ENCODE data around the gene ZNF92. TPM values are rescaled to one million over a fixed set of nuclear protein-coding genes. Genes with fewer than 3 reads are reported as not detected.

The ZNF92 gene
- total and polyA plus RNA-seq, 2 of the 4 experiments (the other 2 are of a cell fraction), result 2.4 to 6.1 TPM

DNA sequence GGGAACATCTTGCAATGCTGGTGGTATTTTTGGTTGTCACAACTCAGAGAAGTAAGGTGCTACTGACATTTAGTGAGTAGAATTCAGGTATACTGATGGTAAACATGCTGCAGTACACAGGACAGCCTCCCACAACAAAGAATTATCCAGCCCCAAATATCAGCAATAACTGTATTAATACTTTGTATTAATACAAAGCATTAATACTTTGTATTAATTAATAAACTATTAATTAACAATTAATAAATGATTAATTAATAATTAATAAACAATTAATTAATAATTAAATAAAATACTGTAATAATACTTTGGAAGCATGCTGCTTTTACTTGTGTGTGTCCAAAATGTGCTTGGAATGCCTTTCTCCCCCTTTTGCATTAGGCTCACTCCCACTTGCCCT lies 62.5 kb downstream of the ZNF92 start:
- H2AFZ ChIP-seq (replicated peaks; ENCODE audit: low read length, poor library complexity), result no peak overlapping the region
- no peaks in the 10 kb centered on the region for H3K9me3 ChIP-seq (ENCODE audit: control insufficient read depth, insufficient read depth, low read length)
- no peak overlapping the region for H3K56ac ChIP-seq (ENCODE audit: extremely low read depth, insufficient read depth, low read length)
- H2AK9ac ChIP-seq (replicated peaks; ENCODE audit: low read depth, low read length, poor library complexity), result no peak overlapping the region
- no peaks in the 10 kb centered on the region for H3K9me1 ChIP-seq (ENCODE audit: insufficient read depth, low read length)
- no peaks in the 10 kb centered on the region for H3K4me1 ChIP-seq (ENCODE audit: control insufficient read depth, insufficient read depth, low read length)
- ATAC-seq (ENCODE audit: low read depth) (no peak), DNase-seq (no peak)
- H4K5ac ChIP-seq (ENCODE audit: low read depth, low read length), result no peak overlapping the region
- H3K23ac ChIP-seq (ENCODE audit: low read depth, low read length), result no peak overlapping the region
- in situ Hi-C loops (cut with MboI; ENCODE audit: low sequenced_read_pairs), result no loop called here
- no peak overlapping the region for H2BK5ac ChIP-seq (ENCODE audit: low read depth, low read length, poor library complexity, severe bottlenecking)
- BruUV-seq (replicated peaks), result no TSS peak
- H3K27me3 ChIP-seq (ENCODE audit: control insufficient read depth, insufficient read depth, low read length), result no peaks in the 10 kb centered on the region
- H3K79me1 ChIP-seq (ENCODE audit: low read depth in 1 of 2, low read length in 2 of 2), result no peaks in the 10 kb centered on the region
- no peak overlapping the region for H2BK15ac ChIP-seq (ENCODE audit: low read depth, low read length)
- H3K36me3 ChIP-seq (ENCODE audit: control insufficient read depth, insufficient read depth, low read length), result no peaks in the 10 kb centered on the region
- H3K4me3 ChIP-seq (ENCODE audit: insufficient read depth, low read depth, low read length), result no peak overlapping the region
- no peak overlapping the region for H3K4ac ChIP-seq (ENCODE audit: low read depth, low read length)
- no peak overlapping the region for H3K27ac ChIP-seq (ENCODE audit: insufficient read depth, low read length)
- dilution Hi-C loops (cut with HindIII; ENCODE audit: low sequenced_read_pairs, unreplicated experiment), result no loop called here
- no peak overlapping the region for H3K14ac ChIP-seq (replicated peaks; ENCODE audit: low read depth, low read length)
- H4K20me1 ChIP-seq (ENCODE audit: insufficient read depth, low read length), result no peaks in the 10 kb centered on the region
- CTCF ChIA-PET, result no interaction called here
- no peak overlapping the region for H2AK5ac ChIP-seq (ENCODE audit: low read depth, low read length)
- H2BK20ac ChIP-seq (ENCODE audit: low read depth, low read length), result no peak overlapping the region
- H3K18ac ChIP-seq (ENCODE audit: low read depth, low read length), result no peak overlapping the region
- H3K9ac ChIP-seq (ENCODE audit: low read depth, low read length), result no peak overlapping the region
- POLR2A ChIA-PET (ENCODE audit: unreplicated experiment), result no interaction called here
- no peak overlapping the region for H4K91ac ChIP-seq (ENCODE audit: insufficient read depth, low read depth, low read length)
- no peak overlapping the region for H4K8ac ChIP-seq (ENCODE audit: low read depth in 2 of 2, low read length in 2 of 2)
- no peak overlapping the region for H3K4me2 ChIP-seq (ENCODE audit: low read depth, low read length)
- TF ChIP-seq MAFK (IDR thresholded peaks at IDR 0.05; ENCODE audit: low read depth, low read length), result no peak
- TF ChIP-seq RAD21 (IDR thresholded peaks at IDR 0.05; ENCODE audit: low read length), result no peak
- TF ChIP-seq POLR2A (IDR thresholded peaks at IDR 0.05; ENCODE audit: low read depth, low read length), result no peak
- no peak for TF ChIP-seq BHLHE40 (IDR thresholded peaks at IDR 0.05; ENCODE audit: low read depth, low read length)
- TF ChIP-seq CEBPB (IDR thresholded peaks at IDR 0.05; ENCODE audit: low read depth, low read length), result no peak
- no peak for TF ChIP-seq MAZ (IDR thresholded peaks at IDR 0.05; ENCODE audit: borderline replicate concordance, low read depth, low read length)
- TF ChIP-seq, protein P1, sequence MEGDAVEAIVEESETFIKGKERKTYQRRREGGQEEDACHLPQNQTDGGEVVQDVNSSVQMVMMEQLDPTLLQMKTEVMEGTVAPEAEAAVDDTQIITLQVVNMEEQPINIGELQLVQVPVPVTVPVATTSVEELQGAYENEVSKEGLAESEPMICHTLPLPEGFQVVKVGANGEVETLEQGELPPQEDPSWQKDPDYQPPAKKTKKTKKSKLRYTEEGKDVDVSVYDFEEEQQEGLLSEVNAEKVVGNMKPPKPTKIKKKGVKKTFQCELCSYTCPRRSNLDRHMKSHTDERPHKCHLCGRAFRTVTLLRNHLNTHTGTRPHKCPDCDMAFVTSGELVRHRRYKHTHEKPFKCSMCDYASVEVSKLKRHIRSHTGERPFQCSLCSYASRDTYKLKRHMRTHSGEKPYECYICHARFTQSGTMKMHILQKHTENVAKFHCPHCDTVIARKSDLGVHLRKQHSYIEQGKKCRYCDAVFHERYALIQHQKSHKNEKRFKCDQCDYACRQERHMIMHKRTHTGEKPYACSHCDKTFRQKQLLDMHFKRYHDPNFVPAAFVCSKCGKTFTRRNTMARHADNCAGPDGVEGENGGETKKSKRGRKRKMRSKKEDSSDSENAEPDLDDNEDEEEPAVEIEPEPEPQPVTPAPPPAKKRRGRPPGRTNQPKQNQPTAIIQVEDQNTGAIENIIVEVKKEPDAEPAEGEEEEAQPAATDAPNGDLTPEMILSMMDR (conservative IDR thresholded peaks at IDR 0.05; ENCODE audit: low read depth, low read length), result no peak
- TF ChIP-seq MXI1 (IDR thresholded peaks at IDR 0.05; ENCODE audit: borderline replicate concordance, low read depth, low read length), result no peak
- no peak for TF ChIP-seq SMC3 (IDR thresholded peaks at IDR 0.05; ENCODE audit: low read depth, low read length)
- TF ChIP-seq NFE2L2 (IDR thresholded peaks at IDR 0.05; ENCODE audit: low read depth, low read length), result no peak
- no peak for TF ChIP-seq RFX5 (IDR thresholded peaks at IDR 0.05; ENCODE audit: low read depth, low read length)
- no peak for TF ChIP-seq CHD1 (IDR thresholded peaks at IDR 0.05; ENCODE audit: low read depth, low read length)
- TF ChIP-seq, protein P2, sequence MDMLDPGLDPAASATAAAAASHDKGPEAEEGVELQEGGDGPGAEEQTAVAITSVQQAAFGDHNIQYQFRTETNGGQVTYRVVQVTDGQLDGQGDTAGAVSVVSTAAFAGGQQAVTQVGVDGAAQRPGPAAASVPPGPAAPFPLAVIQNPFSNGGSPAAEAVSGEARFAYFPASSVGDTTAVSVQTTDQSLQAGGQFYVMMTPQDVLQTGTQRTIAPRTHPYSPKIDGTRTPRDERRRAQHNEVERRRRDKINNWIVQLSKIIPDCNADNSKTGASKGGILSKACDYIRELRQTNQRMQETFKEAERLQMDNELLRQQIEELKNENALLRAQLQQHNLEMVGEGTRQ (IDR thresholded peaks at IDR 0.05; ENCODE audit: low read depth, low read length), result no peak
- TF ChIP-seq, protein P3, sequence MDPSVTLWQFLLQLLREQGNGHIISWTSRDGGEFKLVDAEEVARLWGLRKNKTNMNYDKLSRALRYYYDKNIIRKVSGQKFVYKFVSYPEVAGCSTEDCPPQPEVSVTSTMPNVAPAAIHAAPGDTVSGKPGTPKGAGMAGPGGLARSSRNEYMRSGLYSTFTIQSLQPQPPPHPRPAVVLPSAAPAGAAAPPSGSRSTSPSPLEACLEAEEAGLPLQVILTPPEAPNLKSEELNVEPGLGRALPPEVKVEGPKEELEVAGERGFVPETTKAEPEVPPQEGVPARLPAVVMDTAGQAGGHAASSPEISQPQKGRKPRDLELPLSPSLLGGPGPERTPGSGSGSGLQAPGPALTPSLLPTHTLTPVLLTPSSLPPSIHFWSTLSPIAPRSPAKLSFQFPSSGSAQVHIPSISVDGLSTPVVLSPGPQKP (IDR thresholded peaks at IDR 0.05; ENCODE audit: borderline replicate concordance, low read depth, low read length), result no peak
- no peak for TF ChIP-seq RCOR1 (IDR thresholded peaks at IDR 0.05; ENCODE audit: insufficient replicate concordance, low read length)
- TF ChIP-seq FOS (IDR thresholded peaks at IDR 0.05; ENCODE audit: low read depth, low read length), result no peak
- intact Hi-C loops (cut with micrococcal nuclease), result no loop called here
- no peak overlapping the region for H2BK120ac ChIP-seq (ENCODE audit: low read depth, low read length)

Data from IMR-90 (cell line).